Measurements from ENCODE around the gene GRIP2.

The GRIP2 gene

GRCh38 chr3:14481018-14481645, 59.0 kb downstream of the GRIP2 start:
- no peak for DNase-seq

GRCh38 chr3:14480207-14481017, 59.7 kb downstream of the GRIP2 start:
- no peak for DNase-seq

DNA sequence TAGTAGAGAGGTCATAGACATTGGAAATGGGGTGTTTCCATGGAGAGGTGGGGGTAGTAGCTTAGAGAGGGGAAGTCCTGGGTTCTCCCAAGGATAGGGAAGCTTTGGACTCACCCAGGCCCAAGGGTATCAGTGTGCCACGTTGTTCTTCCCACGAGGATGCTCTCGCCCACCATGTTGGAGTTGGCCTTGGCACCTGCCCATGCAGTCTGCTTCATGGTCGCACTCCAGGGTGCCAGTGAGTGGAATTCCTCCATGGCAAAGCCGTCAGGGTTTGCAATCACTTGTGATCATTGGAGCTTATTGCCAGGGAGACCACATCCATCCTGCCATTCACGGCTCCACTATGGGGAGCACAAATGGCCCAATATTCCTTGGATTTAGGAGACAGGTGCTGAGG, 60.6 kb downstream of the GRIP2 start:
- DNase-seq = no peak

DNA sequence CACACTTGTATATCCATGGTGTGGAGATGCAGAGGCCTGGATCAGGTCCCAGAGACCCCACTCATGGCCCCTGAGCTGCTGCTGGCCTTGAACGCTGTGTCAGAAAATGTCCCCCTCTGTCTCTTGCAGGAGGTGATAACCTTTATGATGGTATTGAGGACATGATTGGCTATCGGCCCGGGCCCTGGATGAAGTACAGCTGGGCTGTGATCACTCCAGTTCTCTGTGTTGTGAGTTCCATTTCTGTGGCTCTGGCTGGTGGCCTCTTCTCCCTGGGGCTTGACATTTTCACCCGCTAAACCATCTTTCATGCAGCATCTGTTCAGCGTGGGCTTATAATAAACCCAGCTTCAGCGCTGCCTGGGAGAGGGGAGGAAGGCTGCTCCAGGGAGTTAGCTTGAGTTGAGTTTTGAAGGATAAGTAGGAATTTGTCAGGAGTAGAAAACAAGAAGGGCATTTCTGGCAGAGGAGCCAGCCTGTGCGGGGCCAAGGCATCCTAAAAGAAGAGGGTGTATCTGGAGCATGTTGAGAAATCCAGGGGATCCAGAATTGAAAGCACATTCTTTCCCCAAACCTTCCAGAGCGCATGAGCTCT, 61.1 kb downstream of the GRIP2 start:
- no peak for DNase-seq

DNA sequence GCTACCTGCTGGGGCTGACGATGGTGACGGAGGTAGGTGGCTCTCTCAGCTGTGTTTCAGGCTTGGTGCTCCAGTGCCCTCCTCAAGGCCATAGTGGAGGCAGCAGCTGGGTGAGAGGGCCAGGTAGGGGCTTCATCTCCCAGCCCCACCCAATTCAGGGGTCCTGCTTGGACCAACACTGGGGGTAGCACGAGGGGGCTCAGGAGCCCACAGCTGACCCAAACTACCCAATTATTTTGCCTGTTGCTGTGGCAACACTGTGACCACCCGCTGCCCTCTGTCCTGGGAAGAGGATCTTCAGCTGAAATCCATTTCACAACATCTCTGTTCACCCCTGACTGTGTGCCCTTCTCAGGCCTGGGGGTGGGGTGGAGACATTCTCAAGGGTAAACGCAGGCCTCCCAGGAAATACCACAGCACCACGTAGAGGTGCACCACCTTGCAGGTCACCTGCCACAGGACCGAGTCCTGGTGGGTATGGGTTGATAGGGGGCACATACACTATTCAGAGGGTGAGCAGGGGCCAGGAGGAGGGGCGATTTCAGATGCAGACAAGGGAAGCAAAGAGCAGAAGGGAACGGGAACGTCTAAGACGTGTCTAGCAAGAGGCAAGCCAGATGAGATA, 62.7 kb downstream of the GRIP2 start:
- DNase-seq = no peak

DNA sequence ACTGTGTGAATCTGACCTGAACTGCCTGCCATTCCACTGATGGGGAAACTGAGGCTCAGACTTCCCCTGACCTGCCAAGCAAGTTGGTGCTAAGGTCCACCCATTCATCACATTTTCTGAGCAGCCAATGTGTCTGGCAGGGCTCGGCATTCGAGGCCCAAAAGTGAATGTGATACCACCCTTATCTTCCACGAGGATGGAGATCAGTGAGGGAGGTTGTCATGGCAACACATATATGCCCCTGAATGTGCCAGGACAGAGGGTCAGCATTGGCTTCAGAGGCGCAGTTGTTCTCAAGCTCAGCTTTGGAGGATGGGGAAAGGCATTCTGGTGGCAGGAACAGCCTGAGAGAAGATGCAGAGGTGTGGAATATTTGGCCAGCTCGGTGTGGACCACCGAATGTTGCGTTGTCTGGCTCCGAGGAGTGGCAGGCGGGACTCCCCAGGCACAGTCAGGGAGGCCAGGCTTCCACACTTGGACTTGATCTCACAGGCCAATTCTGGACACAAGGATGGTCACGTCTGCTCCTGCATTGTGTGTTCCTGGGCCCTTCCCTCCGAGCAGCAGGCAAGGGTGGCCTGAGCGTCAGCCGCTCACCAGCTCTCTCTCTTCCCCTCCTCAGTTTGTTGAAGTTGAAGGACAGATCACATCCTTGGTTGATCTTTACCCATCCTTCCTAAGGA, 63.4 kb downstream of the GRIP2 start:
- DNase-seq = no peak

DNA sequence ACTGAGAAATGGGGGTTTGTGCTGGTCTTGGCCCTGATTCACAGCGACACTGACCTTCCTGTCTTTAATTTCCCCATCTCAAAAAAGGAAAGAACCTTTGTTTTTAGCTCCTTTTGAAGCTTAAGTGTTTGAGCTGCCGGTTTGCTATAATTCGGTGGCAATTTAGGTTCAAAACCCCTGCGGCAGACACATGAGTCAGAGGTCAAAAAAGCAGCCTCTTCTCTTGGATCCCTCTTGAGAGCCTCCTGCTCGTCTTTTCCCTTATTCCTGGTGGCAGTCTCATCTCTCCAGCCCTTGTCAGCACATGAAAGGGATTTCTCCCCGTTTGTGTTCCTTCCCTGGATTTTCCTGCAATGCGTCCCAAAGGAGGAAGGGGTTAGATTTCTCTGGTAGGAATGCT, 64.5 kb downstream of the GRIP2 start:
- no peak for DNase-seq

- no peak for DNase-seq
Observed at GRCh38 chr3:14474363-14475081, 65.6 kb downstream of the GRIP2 start.

- DNase-seq = no peak
Observed at GRCh38 chr3:14473411-14473891, 66.7 kb downstream of the GRIP2 start.

GRCh38 chr3:14472471-14473351, 67.4 kb downstream of the GRIP2 start:
- no peak for DNase-seq

DNA sequence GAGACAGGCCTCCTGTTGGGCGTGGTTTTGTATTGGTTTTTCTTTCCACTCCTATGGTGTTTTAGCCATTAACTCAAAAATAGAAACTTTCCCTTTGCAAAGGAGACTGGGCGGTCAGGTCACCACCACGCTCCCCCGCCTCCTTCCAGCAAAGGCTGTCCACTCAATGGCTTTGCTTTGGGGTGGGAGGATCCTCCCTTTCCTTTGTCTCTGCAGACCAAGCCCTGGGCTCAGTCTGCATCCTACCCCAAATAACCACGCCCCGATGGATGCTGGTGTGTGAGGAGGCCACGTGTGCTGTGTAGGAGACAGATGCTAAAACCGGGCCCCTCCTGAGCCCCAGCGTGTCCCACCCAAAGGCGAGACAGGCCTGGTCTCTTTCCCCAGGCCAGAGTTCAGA, 68.5 kb downstream of the GRIP2 start:
- no peak for DNase-seq

- no peak for DNase-seq
Observed at GRCh38 chr3:14471016-14471415, 69.1 kb downstream of the GRIP2 start.

DNA sequence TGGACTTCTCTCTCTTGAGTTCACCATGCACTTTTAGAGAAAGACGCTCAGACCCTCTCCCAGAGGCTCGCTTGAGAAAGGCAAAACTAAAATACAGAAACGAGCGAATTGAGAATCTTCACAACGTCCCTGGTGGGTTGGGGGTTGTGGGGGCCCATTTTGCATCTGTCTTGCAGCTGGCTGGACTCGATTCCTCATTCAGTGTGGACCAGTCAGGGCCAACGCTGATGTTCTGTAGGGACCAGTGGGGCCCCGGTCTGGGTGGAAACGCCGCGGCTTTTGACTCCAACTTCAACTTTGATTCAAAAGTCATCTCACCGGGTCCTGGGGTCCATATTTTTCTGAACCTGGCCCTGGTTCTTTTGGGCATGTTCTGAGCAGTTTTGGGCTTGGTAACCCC, 69.7 kb downstream of the GRIP2 start:
- no peak for DNase-seq

GRCh38 chr3:14468621-14468981, 71.5 kb downstream of the GRIP2 start:
- no peak for DNase-seq

- DNase-seq = peak in 2 of 4 experiments; percentile 8 to 11
Observed at GRCh38 chr3:14467814-14468620, 72.1 kb downstream of the GRIP2 start.

GRCh38 chr3:14466179-14466903, 73.8 kb downstream of the GRIP2 start:
- no peak for DNase-seq

- DNase-seq = no peak
Observed at GRCh38 chr3:14465425-14465824, 74.7 kb downstream of the GRIP2 start.

GRCh38 chr3:14464521-14464920, 75.6 kb downstream of the GRIP2 start:
- DNase-seq = no peak

- DNase-seq = no peak
Observed at GRCh38 chr3:14464141-14464465, 76.0 kb downstream of the GRIP2 start.
